ENCODE data around the gene ATG16L1.

Gene ATG16L1

GRCh38 chr2:233261819-233262555 lies 10.5 kb downstream of the ATG16L1 start:
- no peak for DNase-seq

GRCh38 chr2:233262562-233262961 lies 11.1 kb downstream of the ATG16L1 start:
- DNase-seq: no peak

GRCh38 chr2:233263045-233263570 lies 11.6 kb downstream of the ATG16L1 start:
- DNase-seq: no peak

- no peak for DNase-seq
These were observed 13.2 kb downstream of the ATG16L1 start for GRCh38 chr2:233264667-233265066.

GRCh38 chr2:233265899-233266431 lies 14.5 kb downstream of the ATG16L1 start:
- no peak for DNase-seq

GRCh38 chr2:233266481-233266880 lies 15.0 kb downstream of the ATG16L1 start:
- DNase-seq: no peak

GRCh38 chr2:233267516-233268245 lies 16.2 kb downstream of the ATG16L1 start:
- no peak for DNase-seq

GRCh38 chr2:233270366-233270765 lies 18.9 kb downstream of the ATG16L1 start:
- no peak for DNase-seq

GRCh38 chr2:233270951-233271350 lies 19.5 kb downstream of the ATG16L1 start:
- no peak for DNase-seq

- no peak for DNase-seq
These were observed 20.2 kb downstream of the ATG16L1 start for GRCh38 chr2:233271693-233272092.

- no peak for DNase-seq
These were observed 21.6 kb downstream of the ATG16L1 start for GRCh38 chr2:233273120-233273519.

GRCh38 chr2:233275223-233275622 lies 23.8 kb downstream of the ATG16L1 start:
- DNase-seq: no peak

GRCh38 chr2:233278921-233279320 lies 27.4 kb downstream of the ATG16L1 start:
- no peak for DNase-seq

- DNase-seq: no peak
These were observed 28.7 kb downstream of the ATG16L1 start for GRCh38 chr2:233280114-233280693.

- no peak for DNase-seq
These were observed 30.1 kb downstream of the ATG16L1 start for GRCh38 chr2:233281553-233281952.

GRCh38 chr2:233281992-233282603 lies 30.6 kb downstream of the ATG16L1 start:
- no peak for DNase-seq

- DNase-seq: no peak
These were observed 34.4 kb downstream of the ATG16L1 start for GRCh38 chr2:233285921-233286320.

- DNase-seq: no peak
These were observed 36.4 kb downstream of the ATG16L1 start for GRCh38 chr2:233287871-233288270.

- no peak for DNase-seq
These were observed 37.2 kb downstream of the ATG16L1 start for GRCh38 chr2:233288663-233289062.

GRCh38 chr2:233289648-233290047 lies 38.2 kb downstream of the ATG16L1 start:
- no peak for DNase-seq

- no peak for DNase-seq
These were observed 38.8 kb downstream of the ATG16L1 start for GRCh38 chr2:233290051-233290845.

- no peak for DNase-seq
These were observed 44.4 kb downstream of the ATG16L1 start for GRCh38 chr2:233295891-233296290.
